ENCODE measurements around the gene HINFP. TPM values are rescaled to one million over a fixed set of nuclear protein-coding genes. Genes with fewer than 3 reads are reported as not detected.
"Not testable (repeated sequence)": the region's sequence is repeated elsewhere in the genome, so short reads cannot be mapped to it uniquely, and the experiment has no call there.

Gene HINFP
- total and polyA plus RNA-seq, 4 donors = 6.4 to 14.3 (median 8.3) TPM

- H3K27ac ChIP-seq (ENCODE audit: low read depth in 1 of 2, low read length in 2 of 2) = peak within 1 kb of the TSS; percentile 89 to 90
- WGBS = under 1% methylated on average over 32 of the region's 32 CpGs
- TF ChIP-seq TAF1 (conservative IDR thresholded peaks at IDR 0.05) (peak; percentile 33), HNF4G (IDR thresholded peaks at IDR 0.05) (no peak), SP1 (IDR thresholded peaks at IDR 0.05) (peak; percentile 59), ATF3 (IDR thresholded peaks at IDR 0.05) (no peak), HNF4A (conservative IDR thresholded peaks at IDR 0.05) (peak; percentile 21 to 26), FOXA1 (IDR thresholded peaks at IDR 0.05) (no peak), EGR1 (IDR thresholded peaks at IDR 0.05; ENCODE audit: low read depth in 2 of 2) (peak in 1 of 2 donors; percentile 39), JUND (IDR thresholded peaks at IDR 0.05) (no peak), CTCF (IDR thresholded peaks at IDR 0.05; ENCODE audit: low read depth, low read length, missing input control) (no peak), GABPA (IDR thresholded peaks at IDR 0.05 in 1 of 2, conservative IDR thresholded peaks at IDR 0.05 in 1 of 2) (peak; percentile 81 to 92), NR2F2 (IDR thresholded peaks at IDR 0.05) (peak; percentile 85), RAD21 (IDR thresholded peaks at IDR 0.05) (no peak), RXRA (IDR thresholded peaks at IDR 0.05) (peak in 1 of 2 donors; percentile 54), YY1 (IDR thresholded peaks at IDR 0.05) (peak; percentile 100), FOXA2 (IDR thresholded peaks at IDR 0.05) (no peak)
- TF ChIP-seq, protein P1, sequence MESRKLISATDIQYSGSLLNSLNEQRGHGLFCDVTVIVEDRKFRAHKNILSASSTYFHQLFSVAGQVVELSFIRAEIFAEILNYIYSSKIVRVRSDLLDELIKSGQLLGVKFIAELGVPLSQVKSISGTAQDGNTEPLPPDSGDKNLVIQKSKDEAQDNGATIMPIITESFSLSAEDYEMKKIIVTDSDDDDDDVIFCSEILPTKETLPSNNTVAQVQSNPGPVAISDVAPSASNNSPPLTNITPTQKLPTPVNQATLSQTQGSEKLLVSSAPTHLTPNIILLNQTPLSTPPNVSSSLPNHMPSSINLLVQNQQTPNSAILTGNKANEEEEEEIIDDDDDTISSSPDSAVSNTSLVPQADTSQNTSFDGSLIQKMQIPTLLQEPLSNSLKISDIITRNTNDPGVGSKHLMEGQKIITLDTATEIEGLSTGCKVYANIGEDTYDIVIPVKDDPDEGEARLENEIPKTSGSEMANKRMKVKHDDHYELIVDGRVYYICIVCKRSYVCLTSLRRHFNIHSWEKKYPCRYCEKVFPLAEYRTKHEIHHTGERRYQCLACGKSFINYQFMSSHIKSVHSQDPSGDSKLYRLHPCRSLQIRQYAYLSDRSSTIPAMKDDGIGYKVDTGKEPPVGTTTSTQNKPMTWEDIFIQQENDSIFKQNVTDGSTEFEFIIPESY (IDR thresholded peaks at IDR 0.05) = peak; percentile 43
- TF ChIP-seq, protein P2, sequence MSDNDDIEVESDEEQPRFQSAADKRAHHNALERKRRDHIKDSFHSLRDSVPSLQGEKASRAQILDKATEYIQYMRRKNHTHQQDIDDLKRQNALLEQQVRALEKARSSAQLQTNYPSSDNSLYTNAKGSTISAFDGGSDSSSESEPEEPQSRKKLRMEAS (IDR thresholded peaks at IDR 0.05) = peak; percentile 98
- TF ChIP-seq, protein P3, sequence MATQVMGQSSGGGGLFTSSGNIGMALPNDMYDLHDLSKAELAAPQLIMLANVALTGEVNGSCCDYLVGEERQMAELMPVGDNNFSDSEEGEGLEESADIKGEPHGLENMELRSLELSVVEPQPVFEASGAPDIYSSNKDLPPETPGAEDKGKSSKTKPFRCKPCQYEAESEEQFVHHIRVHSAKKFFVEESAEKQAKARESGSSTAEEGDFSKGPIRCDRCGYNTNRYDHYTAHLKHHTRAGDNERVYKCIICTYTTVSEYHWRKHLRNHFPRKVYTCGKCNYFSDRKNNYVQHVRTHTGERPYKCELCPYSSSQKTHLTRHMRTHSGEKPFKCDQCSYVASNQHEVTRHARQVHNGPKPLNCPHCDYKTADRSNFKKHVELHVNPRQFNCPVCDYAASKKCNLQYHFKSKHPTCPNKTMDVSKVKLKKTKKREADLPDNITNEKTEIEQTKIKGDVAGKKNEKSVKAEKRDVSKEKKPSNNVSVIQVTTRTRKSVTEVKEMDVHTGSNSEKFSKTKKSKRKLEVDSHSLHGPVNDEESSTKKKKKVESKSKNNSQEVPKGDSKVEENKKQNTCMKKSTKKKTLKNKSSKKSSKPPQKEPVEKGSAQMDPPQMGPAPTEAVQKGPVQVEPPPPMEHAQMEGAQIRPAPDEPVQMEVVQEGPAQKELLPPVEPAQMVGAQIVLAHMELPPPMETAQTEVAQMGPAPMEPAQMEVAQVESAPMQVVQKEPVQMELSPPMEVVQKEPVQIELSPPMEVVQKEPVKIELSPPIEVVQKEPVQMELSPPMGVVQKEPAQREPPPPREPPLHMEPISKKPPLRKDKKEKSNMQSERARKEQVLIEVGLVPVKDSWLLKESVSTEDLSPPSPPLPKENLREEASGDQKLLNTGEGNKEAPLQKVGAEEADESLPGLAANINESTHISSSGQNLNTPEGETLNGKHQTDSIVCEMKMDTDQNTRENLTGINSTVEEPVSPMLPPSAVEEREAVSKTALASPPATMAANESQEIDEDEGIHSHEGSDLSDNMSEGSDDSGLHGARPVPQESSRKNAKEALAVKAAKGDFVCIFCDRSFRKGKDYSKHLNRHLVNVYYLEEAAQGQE (IDR thresholded peaks at IDR 0.05) = no peak
- peak; percentile 85 for DNase-seq (ENCODE audit: low spot score)
- peak within 1 kb of the TSS; percentile 81 to 98 (median 94) for H3K4me3 ChIP-seq (ENCODE audit: low read depth in 1 of 3, low read length in 3 of 3)
- no peaks in the 10 kb centered on the region for H3K9me3 ChIP-seq (ENCODE audit: control insufficient read depth in 4 of 4, low read length in 3 of 4)
- peaks cover 0 to 34% (median 25%) of the 10 kb centered on the region in 4 donors for H3K4me1 ChIP-seq (ENCODE audit: control insufficient read depth in 4 of 4, insufficient read depth in 4 of 4, low read length in 3 of 4)
- H3K27me3 ChIP-seq (ENCODE audit: control insufficient read depth in 4 of 4, insufficient read depth in 4 of 4, low read length in 3 of 4) = no peaks in the 10 kb centered on the region
- peak within 1 kb of the TSS; percentile 82 to 84 for H3K9ac ChIP-seq (ENCODE audit: low read depth in 1 of 2, low read length in 2 of 2)
- peaks cover 4 to 15% (median 10%) of the 10 kb centered on the region in 4 donors for H3K36me3 ChIP-seq (ENCODE audit: control insufficient read depth in 4 of 4, insufficient read depth in 3 of 4, low read depth in 1 of 4, low read length in 3 of 4)
Measured at GRCh38 chr11:119101759-119102423, 19.5 kb upstream of the HINFP start, which contains the start of gene DPAGT1. Gene DPAGT1 (minus strand): TSS chr11:119101853. CDS start chr11:119101655, 198 bp downstream.

GRCh38 chr11:119103161-119103664 lies 18.2 kb upstream of the HINFP start:
- H3K4me1 ChIP-seq (ENCODE audit: control insufficient read depth in 4 of 4, insufficient read depth in 4 of 4, low read length in 3 of 4) = peaks cover 2 to 40% (median 30%) of the 10 kb centered on the region in 4 donors
- not testable (repeated sequence) for DNase-seq (ENCODE audit: low spot score); H3K9ac ChIP-seq (ENCODE audit: low read depth in 1 of 2, low read length in 2 of 2); H3K36me3 ChIP-seq (ENCODE audit: control insufficient read depth in 4 of 4, insufficient read depth in 3 of 4, low read depth in 1 of 4, low read length in 3 of 4); H3K27me3 ChIP-seq (ENCODE audit: control insufficient read depth in 4 of 4, insufficient read depth in 4 of 4, low read length in 3 of 4); H3K27ac ChIP-seq (ENCODE audit: low read depth in 1 of 2, low read length in 2 of 2); H3K9me3 ChIP-seq (ENCODE audit: control insufficient read depth in 4 of 4, low read length in 3 of 4); H3K4me3 ChIP-seq (ENCODE audit: low read depth in 1 of 3, low read length in 3 of 3)
- WGBS = 88% methylated on average over 18 of the region's 18 CpGs
